ENCODE data around the gene COL6A2. TPM values are rescaled to one million over a fixed set of nuclear protein-coding genes. Genes with fewer than 3 reads are reported as not detected.

COL6A2 gene
- total and polyA plus RNA-seq, 2 donors (not counting 1 experiment from before 2014, with no cell fraction given): 1.2 to 2.1 TPM

GRCh38 chr21:46122758-46123683, 25.1 kb downstream of the COL6A2 start:
- Histone ChIP-seq H3K4me3 (ENCODE audit: control extremely low read depth in 1 of 5, extremely low read depth in 1 of 5, insufficient read depth in 1 of 5, low read depth in 2 of 5, low read length in 4 of 5) (no peak overlapping the region), H2AFZ (ENCODE audit: insufficient read depth, low read depth, low read length, poor library complexity, severe bottlenecking) (no peak overlapping the region), H3K4me2 (replicated peaks; ENCODE audit: low read depth, low read length, poor library complexity, severe bottlenecking) (no peak overlapping the region), H4K20me1 (ENCODE audit: control insufficient read depth, insufficient read depth, low read length, poor library complexity, severe bottlenecking) (no peaks in the 10 kb centered on the region), H3K9ac (ENCODE audit: low read length) (no peak overlapping the region), H3K27me3 (replicated peaks in 1 of 4; ENCODE audit: control extremely low read depth in 1 of 4, control insufficient read depth in 3 of 4, insufficient read depth in 4 of 4, low read length in 3 of 4) (no peaks in the 10 kb centered on the region), H3K9me3 (ENCODE audit: control extremely low read depth in 1 of 3, control insufficient read depth in 2 of 3, insufficient read depth in 1 of 3, low read length in 2 of 3) (no peaks in the 10 kb centered on the region), H3K4me1 (ENCODE audit: control insufficient read depth in 2 of 2, insufficient read depth in 2 of 2, low read length in 2 of 2) (no peaks in the 10 kb centered on the region), H3K36me3 (replicated peaks in 1 of 2; ENCODE audit: control extremely low read depth in 1 of 2, control insufficient read depth in 1 of 2, extremely low read depth in 1 of 2, insufficient read depth in 2 of 2, low read length in 1 of 2) (no peaks in the 10 kb centered on the region), H3K79me2 (ENCODE audit: control insufficient read depth, insufficient read depth, low read length) (no peaks in the 10 kb centered on the region), H3K27ac (ENCODE audit: low read length in 2 of 2) (no peak overlapping the region)
- no peaks in the 10 kb centered on the region for H3K27me3 Mint-ChIP-seq
- TF ChIP-seq EZH2 (IDR thresholded peaks at IDR 0.05; ENCODE audit: borderline replicate concordance, insufficient read depth, low read depth, low read length, poor library complexity, severe bottlenecking): no peak
- TF ChIP-seq, protein P1, sequence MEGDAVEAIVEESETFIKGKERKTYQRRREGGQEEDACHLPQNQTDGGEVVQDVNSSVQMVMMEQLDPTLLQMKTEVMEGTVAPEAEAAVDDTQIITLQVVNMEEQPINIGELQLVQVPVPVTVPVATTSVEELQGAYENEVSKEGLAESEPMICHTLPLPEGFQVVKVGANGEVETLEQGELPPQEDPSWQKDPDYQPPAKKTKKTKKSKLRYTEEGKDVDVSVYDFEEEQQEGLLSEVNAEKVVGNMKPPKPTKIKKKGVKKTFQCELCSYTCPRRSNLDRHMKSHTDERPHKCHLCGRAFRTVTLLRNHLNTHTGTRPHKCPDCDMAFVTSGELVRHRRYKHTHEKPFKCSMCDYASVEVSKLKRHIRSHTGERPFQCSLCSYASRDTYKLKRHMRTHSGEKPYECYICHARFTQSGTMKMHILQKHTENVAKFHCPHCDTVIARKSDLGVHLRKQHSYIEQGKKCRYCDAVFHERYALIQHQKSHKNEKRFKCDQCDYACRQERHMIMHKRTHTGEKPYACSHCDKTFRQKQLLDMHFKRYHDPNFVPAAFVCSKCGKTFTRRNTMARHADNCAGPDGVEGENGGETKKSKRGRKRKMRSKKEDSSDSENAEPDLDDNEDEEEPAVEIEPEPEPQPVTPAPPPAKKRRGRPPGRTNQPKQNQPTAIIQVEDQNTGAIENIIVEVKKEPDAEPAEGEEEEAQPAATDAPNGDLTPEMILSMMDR (IDR thresholded peaks at IDR 0.05): no peak
- no peak for DNase-seq
- no peak for ATAC-seq (ENCODE audit: low read depth)
- no peaks in the 10 kb centered on the region for H3K4me1 Mint-ChIP-seq
- no peak overlapping the region for H3K27ac Mint-ChIP-seq
- H3K4me3 Mint-ChIP-seq: no peak overlapping the region
- intact Hi-C loops (cut with micrococcal nuclease): no loop called here
- WGBS (ENCODE audit: insufficient coverage): 96% methylated on average over 10 of the region's 12 CpGs
- H3K9me3 Mint-ChIP-seq (ENCODE audit: insufficient read depth): no peaks in the 10 kb centered on the region
- ChIA-PET POLR2A (no interaction called here), CTCF (no interaction called here)

Measured in B cell (primary cell).